Esophagus squamous epithelium (tissue), 4 donors: Measurements from ENCODE around the gene TRIM37.

Experiments used
- CTCF ChIP-seq, 6 experiments: fragments of 450-650 bp in 4 of 6; fragments of 200-600 bp in 2 of 6; sonication (generic) in 2 of 6; IDR thresholded peaks; one replicate each; pipeline ENCODE4 v1.5.1; 2016 to 2019; ENCODE audit warnings: antibody characterized with exemption in 6 of 6, mild to moderate bottlenecking in 4 of 6, moderate library complexity in 4 of 6
- POLR2A ChIP-seq, 4 donors: fragments of 450-650 bp; IDR thresholded peaks; one replicate each; pipeline ENCODE4 v1.6.1; 2017; ENCODE audit warnings: antibody characterized with exemption in 4 of 4, mild to moderate bottlenecking in 4 of 4, moderate library complexity in 3 of 4

GRCh38 chr17:59030811-59031210 lies 75.9 kb downstream of the TRIM37 start:
- TF ChIP-seq CTCF (IDR thresholded peaks at IDR 0.05) (no peak), POLR2A (IDR thresholded peaks at IDR 0.05) (no peak)
